Calu3 (cell line): ENCODE results near the gene ATXN7. TPM values are rescaled to one million over a fixed set of nuclear protein-coding genes. Genes with fewer than 3 reads are reported as not detected.

Experiments used
- BruUV-seq: library from RNA; stranded (reverse); fragments of 400-500 nt; replicated peaks from 2 replicates; lab custom pipeline; 2021; lab: Mats Ljungman, UMichigan
- CTCF ChIA-PET: fragments of 300-600 bp; sonication (Branson Sonifier 250); formaldehyde crosslinking; loops from one replicate; lab custom pipeline; 2022; ENCODE audit warnings: antibody characterized with exemption; lab: Charles Lee
- DNase-seq: peaks from one replicate; pipeline ENCODE4 v3.0.0; 2022
- H3K27ac Mint-ChIP-seq: one replicate; pipeline ENCODE4 v1.8.0; 2022; ENCODE audit warnings: mixed read lengths; ENCODE audit not compliant: unreplicated experiment
- H3K27me3 Mint-ChIP-seq: one replicate; pipeline ENCODE4 v1.8.0; 2022; ENCODE audit warnings: mixed read lengths; ENCODE audit not compliant: unreplicated experiment
- H3K36me3 Mint-ChIP-seq: one replicate; pipeline ENCODE4 v1.8.0; 2022; ENCODE audit warnings: mild to moderate bottlenecking, moderate library complexity, mixed read lengths; ENCODE audit not compliant: insufficient read depth, unreplicated experiment
- H3K4me1 Mint-ChIP-seq: one replicate; pipeline ENCODE4 v1.8.0; 2022; ENCODE audit warnings: mild to moderate bottlenecking, low read depth, mixed read lengths; ENCODE audit not compliant: unreplicated experiment
- H3K4me3 Mint-ChIP-seq: one replicate; pipeline ENCODE4 v1.8.0; 2022; ENCODE audit warnings: mild to moderate bottlenecking, low read depth, moderate library complexity, mixed read lengths; ENCODE audit not compliant: unreplicated experiment
- H3K9me3 Mint-ChIP-seq: one replicate; pipeline ENCODE4 v1.8.0; 2022; ENCODE audit warnings: low read depth, mixed read lengths; ENCODE audit not compliant: unreplicated experiment
- CTCF ChIP-seq: fragments of 200-600 bp; IDR thresholded peaks from one replicate; pipeline ENCODE4 v1.8.0; 2022; ENCODE audit warnings: antibody characterized with exemption; ENCODE audit not compliant: unreplicated experiment
- intact Hi-C: fragments of 100-400 bp; cut with micrococcal nuclease; formaldehyde crosslinking; loops from one replicate; pipeline ENCODE4 v1.10.0; 2022; ENCODE audit not compliant: unreplicated experiment
- total RNA-seq: library from RNA; stranded (reverse); gene quantifications from 2 replicates; pipeline ENCODE4 v1.2.3, GENCODE V29; 2022

The ATXN7 gene
- total RNA-seq, 1 experiment from 2014 or later: 31.2 TPM

DNA sequence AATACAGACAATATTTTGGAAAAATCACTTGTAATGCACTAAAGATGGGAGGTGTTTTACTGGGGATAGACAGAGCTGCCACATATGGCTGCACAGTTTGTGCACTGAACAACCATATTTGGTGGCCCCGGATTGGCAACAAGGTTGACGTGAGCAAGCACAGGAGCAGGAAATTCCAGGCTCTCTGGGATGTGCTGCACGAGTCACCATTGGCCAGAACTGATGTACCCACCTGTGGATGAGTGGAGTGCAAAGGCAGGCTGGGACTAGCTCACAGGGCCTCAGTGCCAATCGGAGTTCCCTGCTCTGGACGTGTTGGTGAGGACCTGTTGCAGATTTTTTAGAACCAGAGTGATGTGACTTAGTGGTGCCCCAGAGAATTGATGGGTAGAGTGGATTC, 90.5 kb downstream of the ATXN7 start:
- H3K9me3 Mint-ChIP-seq: no peaks in the 10 kb centered on the region
- CTCF ChIA-PET: no interaction called here
- peaks cover 15% of the 10 kb centered on the region for H3K36me3 Mint-ChIP-seq
- BruUV-seq: no TSS peak
- DNase-seq: no peak
- intact Hi-C loops: loop anchor here (5.0 kb wide), 1 partner anchor 38 kb away; no protein-coding TSS in a partner anchor
- H3K4me3 Mint-ChIP-seq: no peak overlapping the region
- no peaks in the 10 kb centered on the region for H3K27me3 Mint-ChIP-seq
- peaks cover 24% of the 10 kb centered on the region for H3K4me1 Mint-ChIP-seq
- no peak for TF ChIP-seq CTCF
- H3K27ac Mint-ChIP-seq: no peak overlapping the region

DNA sequence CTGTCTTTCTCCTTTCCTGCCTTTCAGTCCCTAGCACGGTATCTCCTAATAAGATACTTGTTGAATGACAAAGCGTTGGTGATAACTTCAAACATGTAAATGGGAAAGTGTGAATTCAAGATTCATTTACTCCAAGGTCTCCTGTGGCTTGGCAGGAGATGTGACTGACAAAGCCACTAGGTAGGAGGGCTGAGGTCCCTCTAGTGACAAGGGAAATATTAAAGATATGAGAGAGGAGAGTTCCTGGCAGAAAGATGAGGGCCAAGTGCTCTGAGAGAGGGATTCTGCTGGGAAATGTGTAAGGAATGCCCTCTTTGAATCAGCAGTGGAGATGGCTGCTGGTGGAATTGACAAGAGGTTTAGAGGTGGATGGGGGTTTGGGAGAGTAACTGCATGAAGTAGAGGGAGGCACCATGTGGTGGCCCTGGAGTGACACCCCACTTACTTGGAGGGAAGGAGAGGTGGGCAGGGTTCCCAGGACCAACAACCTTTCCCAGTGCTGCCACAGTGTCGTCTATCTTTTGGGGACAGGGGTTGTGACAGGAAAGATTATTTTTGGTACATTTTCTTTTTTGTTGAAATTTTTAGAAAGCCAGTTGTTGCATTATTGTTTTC, 91.5 kb downstream of the ATXN7 start:
- Mint-ChIP-seq H3K9me3 (no peaks in the 10 kb centered on the region), H3K36me3 (peaks cover 15% of the 10 kb centered on the region), H3K4me3 (no peak overlapping the region), H3K4me1 (peaks cover 30% of the 10 kb centered on the region), H3K27ac (no peak overlapping the region), H3K27me3 (no peaks in the 10 kb centered on the region)
- CTCF ChIA-PET: no interaction called here
- no peak for TF ChIP-seq CTCF
- DNase-seq: no peak
- BruUV-seq: no TSS peak
- intact Hi-C loops: no loop called here

- intact Hi-C loops: no loop called here
- no peak for TF ChIP-seq CTCF
- no peak overlapping the region for H3K4me3 Mint-ChIP-seq
- H3K9me3 Mint-ChIP-seq: no peaks in the 10 kb centered on the region
- no peaks in the 10 kb centered on the region for H3K27me3 Mint-ChIP-seq
- DNase-seq: no peak
- H3K27ac Mint-ChIP-seq: no peak overlapping the region
- CTCF ChIA-PET: no interaction called here
- H3K4me1 Mint-ChIP-seq: peaks cover 36% of the 10 kb centered on the region
- no TSS peak for BruUV-seq
- H3K36me3 Mint-ChIP-seq: peaks cover 19% of the 10 kb centered on the region
Observed at GRCh38 chr3:63955830-63956545, 92.3 kb downstream of the ATXN7 start.

GRCh38 chr3:63959146-63959545, 95.5 kb downstream of the ATXN7 start:
- Mint-ChIP-seq H3K36me3 (peaks cover 14% of the 10 kb centered on the region), H3K4me1 (peaks cover 23% of the 10 kb centered on the region), H3K9me3 (no peaks in the 10 kb centered on the region), H3K27ac (no peak overlapping the region), H3K4me3 (no peak overlapping the region), H3K27me3 (no peaks in the 10 kb centered on the region)
- intact Hi-C loops: no loop called here
- CTCF ChIA-PET: no interaction called here
- no peak for TF ChIP-seq CTCF
- DNase-seq: no peak
- no TSS peak for BruUV-seq
